Hepatocyte (in vitro differentiated cells): ENCODE measurements around the gene TMF1.

Experiments
- CTCF ChIP-seq: fragments of 200-600 bp; sonication (generic); IDR thresholded peaks from 2 replicates; pipeline ENCODE4 v1.5.1; 2016; ENCODE audit warnings: antibody characterized with exemption, mild to moderate bottlenecking; ENCODE audit not compliant: poor library complexity
- EZH2phosphoT487 ChIP-seq: fragments of 200-600 bp; sonication (generic); IDR thresholded peaks from one replicate; pipeline ENCODE4 v1.6.1; 2018; ENCODE audit warnings: antibody characterized with exemption, mild to moderate bottlenecking, low read depth, moderate library complexity; ENCODE audit not compliant: unreplicated experiment, severe bottlenecking

- TF ChIP-seq CTCF, result no peak
- no peak for TF ChIP-seq EZH2phosphoT487
These were observed 33.2 kb upstream of the TMF1 start for GRCh38 chr3:69085168-69085832.
